NOMO-1 treated with DMSO at 0.1 percent for 48 hours (cell line): ENCODE data around the gene B3GLCT.
A peak's percentile ranks its signal among the peaks of the same experiment; 100 is the strongest.
"Not testable (repeated sequence)": the region's sequence is repeated elsewhere in the genome, so short reads cannot be mapped to it uniquely, and the experiment has no call there.

ENCODE experiments used
- DNase-seq: peaks from one replicate; lab custom pipeline; 2025; ENCODE audit not compliant: unreplicated experiment; lab: John Stamatoyannopoulos, UW

Gene B3GLCT

DNA sequence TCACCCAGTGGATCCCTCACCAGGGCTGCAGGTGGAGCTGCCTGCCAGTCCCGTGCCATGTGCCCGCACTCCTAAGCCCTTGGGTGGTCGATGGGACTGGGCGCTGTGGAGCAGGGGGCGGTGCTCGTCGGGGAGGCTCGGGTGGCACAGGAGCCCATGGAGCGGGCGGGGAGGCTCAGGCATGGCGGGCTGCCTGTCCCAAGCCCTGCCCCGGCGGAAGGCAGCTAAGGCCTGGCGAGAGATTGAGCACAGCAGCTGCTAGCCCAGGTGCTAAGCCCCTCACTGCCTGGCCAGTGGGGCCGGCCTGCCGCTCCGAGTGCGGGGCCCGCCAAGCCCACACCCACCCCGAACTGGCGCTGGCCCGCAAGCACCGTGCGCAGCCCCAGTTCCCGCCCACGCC, 16.8 kb upstream of the B3GLCT start:
- no peak for DNase-seq

DNA sequence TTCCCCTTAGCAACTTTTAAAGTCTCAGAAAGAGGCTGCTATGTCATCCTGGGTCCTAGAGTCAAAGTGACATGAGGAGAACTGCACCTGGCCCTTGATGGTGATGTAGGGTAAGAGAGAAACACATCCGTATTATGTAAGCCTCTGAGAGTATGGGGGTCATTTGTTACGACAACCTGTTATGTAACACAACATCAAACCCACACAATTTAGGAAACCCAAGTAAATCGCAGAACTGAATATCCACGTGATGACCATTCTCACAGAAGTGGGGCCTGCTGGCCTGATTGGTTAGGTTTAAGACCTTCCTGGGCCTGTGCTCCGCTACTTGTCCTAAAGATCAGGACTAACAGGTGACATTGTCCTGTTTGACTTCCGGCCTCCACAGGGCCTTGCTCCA, 15.3 kb upstream of the B3GLCT start:
- DNase-seq = no peak

DNA sequence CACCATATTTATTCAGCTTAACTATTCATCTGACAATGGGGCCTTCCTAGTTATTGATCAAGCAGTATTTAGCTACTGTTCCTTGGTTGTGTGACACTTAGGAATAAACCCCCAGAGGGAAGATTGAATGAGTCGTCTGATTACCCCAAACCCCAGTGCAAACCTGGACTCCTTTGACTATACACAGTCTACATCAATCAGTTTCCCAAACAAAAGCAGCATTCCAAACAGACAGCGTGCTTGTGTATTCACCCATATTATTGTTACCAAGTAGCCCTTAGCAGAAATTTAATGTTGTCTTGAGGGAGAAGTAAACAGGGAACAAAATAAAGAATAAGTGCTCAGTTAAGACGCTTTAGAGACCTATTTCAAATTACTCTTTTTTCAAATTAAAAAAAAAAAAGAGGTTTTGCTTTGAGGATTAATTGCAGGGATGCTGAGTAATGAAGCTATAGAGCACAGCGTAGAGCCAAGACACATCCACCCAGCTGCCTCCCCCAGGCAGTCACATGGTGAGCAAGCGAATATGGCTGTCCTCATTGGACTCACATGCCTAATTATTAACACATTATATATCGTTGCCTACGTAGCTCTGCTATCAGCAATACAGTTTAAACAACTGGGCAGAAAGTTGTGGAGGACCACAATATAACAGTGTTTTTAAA, 14.7 kb upstream of the B3GLCT start:
- no peak for DNase-seq

DNA sequence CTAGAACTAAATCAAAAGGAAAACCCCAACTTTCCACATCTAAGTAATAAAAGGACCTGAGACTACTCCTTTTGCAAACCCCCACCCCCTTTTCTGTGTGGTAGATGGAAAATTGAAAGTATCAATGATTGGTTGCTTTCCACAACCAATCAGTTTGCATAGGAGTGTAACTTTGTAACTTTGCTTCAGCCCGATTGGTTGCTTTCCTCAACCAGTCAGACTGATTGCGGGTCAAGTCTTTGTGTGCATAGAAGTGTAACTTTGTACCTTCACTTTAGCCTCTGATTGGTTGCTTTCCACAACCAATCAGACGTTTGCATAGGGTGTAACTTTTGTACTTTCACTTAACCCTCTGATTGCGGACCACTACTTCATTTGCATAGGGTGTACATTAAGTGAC, 8.0 kb upstream of the B3GLCT start:
- no peak for DNase-seq

DNA sequence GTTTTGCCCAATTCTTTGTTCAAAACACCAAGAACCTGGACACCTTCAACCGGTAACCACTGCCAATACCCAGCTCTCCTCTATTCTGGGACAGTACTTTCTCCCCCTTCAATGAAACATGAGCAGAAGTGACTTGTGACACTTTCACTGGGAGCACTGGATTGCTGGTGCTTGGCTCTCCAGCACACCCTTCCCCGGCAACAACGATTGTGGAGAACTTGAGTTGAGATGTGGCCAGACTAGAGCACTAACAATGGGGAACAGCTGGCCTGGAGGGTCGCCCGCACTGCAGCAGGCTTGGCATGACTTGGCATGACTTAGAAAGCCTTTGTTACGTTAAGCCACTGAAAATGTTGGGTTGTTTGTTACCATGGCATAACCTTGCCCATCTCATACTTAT, 7.5 kb upstream of the B3GLCT start:
- no peak for DNase-seq

DNA sequence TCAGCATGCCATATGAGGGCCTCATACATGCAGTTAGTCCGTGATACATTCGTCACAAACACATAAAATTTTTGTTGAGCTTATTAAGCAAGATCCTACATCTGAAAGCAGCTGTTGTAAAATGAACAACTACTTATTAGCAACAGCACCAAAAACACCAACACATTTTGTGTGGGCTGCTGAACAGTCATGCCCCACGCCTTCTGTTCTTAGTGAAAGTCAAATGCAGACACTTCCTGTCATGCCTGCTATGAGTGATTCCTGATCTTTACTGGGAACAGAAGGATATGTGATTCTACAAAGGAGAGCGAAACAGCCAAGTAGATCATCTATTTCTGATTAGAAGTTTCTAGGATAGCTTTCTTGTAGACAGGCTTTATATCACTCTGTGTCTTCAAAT, 4.2 kb upstream of the B3GLCT start:
- no peak for DNase-seq

DNA sequence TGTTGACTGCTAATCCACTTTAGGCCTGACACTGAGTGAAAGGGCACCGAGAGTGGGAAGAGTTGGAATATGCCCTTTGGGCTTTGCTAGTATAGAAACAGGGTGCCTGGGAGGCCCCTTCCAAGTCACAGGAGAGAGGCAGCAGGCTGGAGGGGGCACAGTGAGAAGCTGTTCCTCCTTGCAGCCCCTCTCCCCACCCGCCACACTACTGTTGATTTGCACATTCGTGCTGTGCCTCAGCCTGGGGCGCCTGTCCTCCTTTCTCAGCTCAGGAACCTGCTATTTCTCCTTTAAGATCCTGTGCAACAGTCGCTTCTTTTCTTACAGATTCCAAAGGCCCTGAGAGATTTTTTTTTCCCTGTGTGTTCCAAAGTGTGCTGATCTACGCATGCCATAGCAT, 2.8 kb upstream of the B3GLCT start:
- DNase-seq = no peak

DNA sequence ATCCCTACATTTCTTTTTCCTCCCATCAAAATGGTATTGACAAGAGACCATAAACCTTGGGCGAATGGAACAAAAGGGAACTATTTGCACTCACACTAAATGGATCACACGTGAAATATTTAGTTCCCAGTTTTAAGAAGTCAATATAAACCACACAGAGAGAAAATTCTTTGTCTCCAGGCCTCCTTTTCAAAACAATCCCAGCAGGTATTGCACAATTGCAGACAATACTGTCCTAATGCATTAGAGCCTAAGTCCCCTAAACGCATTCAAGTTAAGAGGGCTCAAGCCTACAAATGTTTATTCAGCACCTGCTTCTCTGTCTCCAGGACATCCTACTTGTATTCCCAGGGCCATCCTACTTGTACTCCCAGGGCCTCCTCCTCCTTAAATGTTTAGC, 1.3 kb upstream of the B3GLCT start:
- peak; percentile 22 for DNase-seq

DNA sequence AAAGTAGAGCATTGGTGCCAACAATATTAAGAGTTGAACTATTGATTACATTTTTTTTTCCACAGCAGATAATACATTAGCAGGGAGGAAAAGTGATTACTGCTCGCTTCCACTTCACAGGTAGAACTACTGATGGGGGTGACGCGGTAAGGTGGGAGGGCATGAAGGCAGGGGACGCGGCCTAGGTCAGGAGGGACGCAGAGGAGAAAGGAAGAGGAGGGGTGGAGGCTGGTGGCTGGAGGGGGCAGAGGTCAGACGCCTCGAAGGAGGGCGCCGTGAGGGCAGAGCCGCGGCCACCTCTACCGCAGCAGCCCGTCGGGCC, 287 bp upstream of the B3GLCT start:
- no peak for DNase-seq

DNA sequence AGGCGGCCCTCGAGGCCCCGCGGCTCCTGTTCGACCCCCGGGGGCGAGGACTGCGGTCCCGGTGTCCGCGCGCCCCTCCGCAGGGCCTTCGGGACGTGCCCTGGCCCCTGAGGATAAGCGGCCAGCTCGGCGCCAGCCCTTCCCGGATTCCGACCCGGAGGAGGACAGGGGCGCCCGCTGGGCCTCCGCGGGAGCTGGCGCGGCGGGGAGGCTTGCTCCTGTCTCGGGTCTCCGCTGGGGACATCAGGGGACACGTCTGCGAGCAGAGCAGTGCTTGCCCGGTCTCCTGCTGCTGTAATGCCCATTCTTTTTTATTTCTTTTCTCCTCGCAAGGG, 829 bp downstream of the B3GLCT start:
- peak; percentile 59 for DNase-seq

DNA sequence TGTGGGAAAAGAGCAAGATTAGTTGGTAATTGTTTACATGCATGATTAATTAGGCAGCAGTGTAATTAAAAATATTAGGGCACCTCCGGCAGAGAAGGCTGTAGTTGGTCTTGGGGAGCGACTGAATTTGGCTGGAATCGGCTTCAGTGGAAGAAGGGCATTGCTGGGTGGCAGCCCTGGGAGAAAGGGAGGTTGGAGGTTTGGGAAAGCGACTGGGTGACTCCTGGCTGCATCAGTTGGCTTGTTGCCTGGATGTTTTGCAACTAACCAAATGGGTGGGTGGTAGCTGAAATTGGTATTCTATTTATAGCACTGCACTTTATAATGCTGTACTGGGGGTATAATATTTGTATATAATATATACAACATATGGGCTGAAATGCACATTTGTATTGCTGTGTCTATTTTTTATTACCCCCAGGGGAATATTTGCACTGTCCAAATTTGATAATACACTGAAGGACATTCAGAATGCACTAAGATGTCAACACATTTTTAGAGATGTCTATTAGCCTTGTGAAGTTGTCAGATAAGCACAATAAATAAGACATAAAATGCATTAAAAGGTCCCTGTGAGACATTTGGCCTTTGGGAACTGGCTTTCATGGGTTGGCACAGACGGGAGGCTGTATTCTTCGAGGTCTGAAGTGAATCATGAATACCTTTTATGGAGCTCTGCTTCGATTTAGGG, 1.7 kb downstream of the B3GLCT start:
- DNase-seq = no peak

DNA sequence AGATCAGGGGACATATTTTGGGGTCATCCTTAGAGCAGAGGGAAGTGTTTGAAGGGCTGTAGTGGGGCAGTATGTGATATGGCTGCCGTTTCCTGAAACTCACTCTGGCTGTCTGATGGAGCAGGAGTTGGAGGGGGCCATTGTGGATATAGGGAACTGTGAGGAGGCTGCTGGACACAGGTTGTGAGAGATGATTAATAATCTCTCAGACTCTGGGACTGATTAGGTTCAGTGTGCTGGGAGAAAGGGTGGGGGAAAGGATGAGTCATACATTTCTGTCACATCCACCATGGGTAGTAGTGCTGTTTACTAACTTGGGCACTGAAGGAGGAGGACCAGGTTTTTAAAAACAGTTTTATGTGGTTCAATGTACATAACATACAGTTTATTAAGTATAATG, 4.8 kb downstream of the B3GLCT start:
- DNase-seq = peak; percentile 3

DNA sequence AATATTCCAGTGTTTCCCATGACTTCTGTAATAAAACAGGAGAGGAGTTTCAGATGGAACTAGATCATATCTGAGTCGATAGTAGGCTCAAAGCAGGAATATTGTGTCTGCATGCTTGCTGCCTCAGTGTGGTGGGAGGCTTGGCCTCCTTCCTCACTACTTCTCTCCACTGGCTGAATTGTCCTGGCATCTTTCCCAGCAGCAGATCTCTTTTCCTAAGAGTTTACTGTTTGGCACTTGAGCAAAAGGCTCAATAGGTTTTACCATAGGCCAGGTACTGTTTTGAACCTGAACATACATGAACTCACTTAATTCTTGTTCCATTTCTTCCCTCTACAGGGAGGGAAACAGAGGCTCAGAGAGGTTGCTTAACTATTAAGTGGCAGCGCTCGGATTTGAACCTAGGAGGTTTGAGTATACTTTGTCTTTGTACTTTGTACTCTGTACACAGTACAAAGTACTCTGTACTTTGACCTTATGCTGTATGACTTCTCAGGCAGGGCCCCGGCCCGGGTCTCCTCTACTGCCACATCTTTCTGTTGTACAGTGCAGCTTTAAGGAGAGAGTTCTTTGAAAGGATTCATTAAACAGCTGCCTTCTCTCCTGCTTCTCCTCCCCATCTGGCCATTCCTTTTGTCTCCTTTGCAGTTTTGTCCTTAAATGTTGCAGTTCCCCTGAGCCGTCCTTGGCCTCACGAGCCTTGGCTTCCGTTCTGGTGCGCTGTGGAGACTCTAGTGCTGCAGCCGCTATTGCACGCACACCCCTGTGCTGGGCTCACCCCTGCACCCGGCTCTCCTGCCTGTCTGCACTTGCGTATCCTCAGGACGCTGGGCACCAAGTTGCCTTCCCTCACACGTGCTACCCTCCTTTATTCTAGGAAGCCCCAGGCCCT, 8.1 kb downstream of the B3GLCT start:
- no peak for DNase-seq

DNA sequence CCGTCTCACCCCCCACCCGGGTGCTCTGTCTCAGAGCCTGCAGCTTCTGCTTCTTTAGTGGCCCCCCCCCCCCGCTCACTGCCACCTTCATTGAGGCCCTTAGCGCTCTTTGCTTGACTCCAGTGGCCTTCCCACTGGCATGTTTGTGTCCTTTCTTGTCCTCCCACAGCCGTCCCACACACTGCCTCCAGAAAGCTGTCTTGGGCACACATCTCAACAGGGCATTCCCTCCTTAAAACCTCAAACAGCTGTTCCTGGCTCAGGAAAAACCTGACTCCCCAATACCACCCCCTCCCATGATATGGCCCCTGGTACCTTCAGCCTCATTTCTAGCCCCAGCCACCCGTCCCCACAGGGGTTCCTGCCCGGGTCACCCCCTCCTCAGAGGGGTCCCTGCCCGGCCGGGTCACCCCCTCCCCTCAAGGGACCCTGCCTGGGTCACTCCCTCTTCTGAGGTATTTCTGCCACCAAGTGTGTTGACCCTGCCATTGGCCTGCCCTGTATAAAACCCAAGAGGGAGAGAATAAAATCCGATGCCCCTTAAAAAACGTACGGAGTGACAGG, 8.9 kb downstream of the B3GLCT start:
- DNase-seq = no peak

DNA sequence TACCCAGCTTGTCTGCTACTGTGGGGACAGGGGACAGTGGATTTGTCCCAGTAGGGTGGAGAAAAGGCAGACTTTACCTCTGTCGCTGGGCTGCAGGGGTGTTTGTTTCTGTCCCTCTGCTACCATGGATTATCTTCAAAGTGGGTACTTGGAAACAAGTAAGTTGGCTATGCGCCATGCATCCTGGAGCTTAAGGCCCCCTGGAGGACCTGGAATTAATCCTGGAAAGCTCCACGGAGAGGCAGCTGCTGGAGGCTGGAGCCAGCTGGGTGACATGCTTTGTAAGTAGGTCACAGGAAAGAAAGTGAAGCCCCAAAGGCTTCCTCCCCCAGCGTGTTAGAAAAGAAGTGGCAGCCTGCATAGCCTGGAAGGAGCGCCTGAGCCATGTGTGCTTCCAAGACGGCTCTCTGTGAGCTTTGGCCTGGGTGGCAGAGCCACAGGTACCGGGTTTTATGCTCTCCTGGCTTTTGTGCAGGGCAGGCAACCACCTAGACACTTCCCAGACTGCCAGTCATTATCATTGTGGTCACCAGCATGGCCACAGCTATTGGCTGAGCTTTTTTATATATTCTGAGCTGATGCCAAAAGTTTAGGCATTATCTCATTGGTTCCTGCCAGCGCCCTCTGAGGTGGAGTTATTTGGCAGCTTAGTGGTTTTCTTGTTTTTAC, 9.5 kb downstream of the B3GLCT start:
- DNase-seq = peak; percentile 5

DNA sequence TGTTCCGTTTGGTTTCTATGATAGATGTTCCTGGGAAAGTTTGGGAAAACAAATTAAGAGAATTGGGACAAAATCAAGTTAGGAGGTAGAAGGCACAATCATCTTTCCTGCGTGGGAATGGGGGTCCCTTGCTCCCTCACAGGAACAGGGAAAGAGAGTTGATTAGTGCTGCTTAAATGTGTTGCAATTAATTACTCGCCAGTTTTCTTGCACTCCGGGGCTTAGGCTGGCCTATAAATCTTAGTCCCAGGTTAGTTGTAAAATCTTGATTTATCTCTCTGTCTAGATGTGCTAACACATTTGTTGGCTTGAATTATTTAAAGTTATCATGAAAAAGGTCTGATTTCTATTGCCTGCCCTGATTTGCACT, 10.1 kb downstream of the B3GLCT start:
- peak; percentile 57 for DNase-seq

DNA sequence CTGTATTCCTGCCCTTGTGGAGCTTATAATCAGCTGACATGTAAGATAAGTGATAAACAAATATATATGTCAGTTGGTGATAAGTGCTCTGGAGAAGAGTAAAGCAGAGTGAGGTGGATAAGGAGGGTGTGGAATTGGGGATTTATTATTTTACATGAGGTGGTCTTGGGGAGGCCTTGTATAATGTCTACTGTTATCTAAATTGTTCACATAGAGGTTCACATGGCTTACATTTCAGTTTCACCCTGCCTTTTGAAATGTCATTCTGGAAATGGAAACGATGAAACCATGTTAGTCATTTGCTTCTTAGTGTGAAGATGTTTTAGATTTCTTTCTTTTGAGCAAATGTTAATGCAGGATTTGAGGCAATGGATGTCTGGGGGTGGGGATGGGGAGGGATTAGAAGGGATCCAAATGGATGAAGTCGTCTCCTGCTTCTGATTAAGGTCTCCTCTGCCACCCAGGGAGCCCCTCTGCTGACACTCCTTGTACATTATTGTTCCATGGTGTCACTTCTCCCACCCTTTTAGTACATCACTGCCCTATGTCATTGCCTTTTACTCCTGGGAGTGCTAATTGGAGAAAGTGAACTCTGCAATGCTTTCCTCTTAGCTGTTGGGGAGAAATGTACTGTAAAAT, 14.0 kb downstream of the B3GLCT start:
- DNase-seq = no peak

DNA sequence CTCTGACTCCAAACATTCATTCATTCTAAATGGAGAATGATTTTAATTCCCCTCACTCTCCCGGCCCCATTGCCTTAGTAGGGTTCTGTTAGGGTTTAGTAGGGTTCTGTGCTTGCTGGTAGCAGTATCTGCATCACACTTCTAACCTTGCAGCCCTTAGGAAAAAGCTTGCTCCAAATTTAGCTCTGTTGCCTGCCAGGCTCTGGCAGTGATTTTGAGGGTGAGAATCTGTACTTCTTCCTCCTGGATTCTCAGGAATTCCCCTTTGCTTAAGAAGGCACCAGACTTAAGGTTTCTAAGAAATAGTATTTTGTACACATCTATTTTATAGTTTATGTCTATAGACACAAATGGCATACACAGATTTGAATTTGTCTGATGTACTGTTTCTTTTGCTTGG, 14.7 kb downstream of the B3GLCT start:
- no peak for DNase-seq

DNA sequence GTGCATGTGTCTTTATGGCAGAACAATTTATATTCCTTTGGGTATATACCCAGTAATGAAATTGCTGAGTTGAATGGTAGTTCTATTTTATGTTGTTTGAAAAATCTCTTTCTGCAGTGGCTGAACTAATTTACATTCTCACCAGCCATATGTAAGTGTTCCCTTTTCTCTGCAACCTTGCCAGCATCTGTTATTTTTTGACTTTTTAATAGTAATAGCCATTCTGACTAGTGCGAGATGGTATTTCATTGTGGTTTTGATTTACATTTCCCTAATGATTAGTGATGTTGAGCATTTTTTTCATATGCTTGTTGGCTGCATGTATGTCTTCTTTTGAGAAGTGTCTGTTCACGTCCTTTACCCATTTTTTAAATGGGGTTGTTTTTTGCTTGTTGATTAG, 17.1 kb downstream of the B3GLCT start:
- DNase-seq = not testable (repeated sequence)

DNA sequence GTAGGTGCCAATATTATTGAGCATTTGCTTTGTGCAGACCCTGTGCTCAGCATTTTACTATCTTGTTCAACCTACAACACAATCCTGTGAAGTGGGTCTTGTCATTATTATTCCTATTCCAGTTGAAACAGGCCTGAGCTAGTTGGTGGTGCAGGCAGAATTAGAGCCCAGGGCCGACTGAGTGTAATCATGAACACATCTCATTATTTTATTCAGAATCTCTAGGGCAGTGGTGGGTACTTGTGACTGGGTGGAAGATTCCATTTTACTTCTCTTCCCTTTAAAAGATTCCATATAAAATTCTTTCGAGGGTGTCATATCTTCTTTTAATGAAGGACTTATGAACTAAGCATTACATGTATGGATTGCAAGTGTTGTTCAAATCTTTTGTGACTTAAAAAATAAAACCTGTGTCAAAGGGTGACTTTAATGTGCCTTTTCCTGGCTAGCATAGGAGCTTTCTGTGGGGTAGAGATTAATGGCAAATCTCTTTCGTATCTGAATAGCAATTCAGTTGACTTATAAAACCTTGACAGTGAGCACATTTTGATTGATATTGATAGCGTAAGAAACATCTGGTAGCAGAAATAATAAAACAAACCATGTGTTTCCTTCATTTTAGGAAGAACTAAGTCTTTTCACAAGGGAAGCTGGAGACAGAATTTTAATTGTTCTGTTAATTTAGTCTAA, 20.3 kb downstream of the B3GLCT start:
- DNase-seq = no peak
